ENCODE results near the gene PSTPIP1.

The PSTPIP1 gene

GRCh38 chr15:77042955-77043920 is 48.3 kb downstream of the PSTPIP1 start:
- DNase-seq (ENCODE audit: low read depth in 3 of 3): no peak

GRCh38 chr15:77044228-77045042 is 49.5 kb downstream of the PSTPIP1 start:
- DNase-seq (ENCODE audit: low read depth in 3 of 3): no peak

GRCh38 chr15:77045985-77046384 is 51.1 kb downstream of the PSTPIP1 start:
- no peak for DNase-seq (ENCODE audit: low read depth in 3 of 3)

GRCh38 chr15:77046704-77047412 is 51.9 kb downstream of the PSTPIP1 start:
- no peak for DNase-seq (ENCODE audit: low read depth in 3 of 3)

GRCh38 chr15:77048135-77048876 is 53.4 kb downstream of the PSTPIP1 start:
- DNase-seq (ENCODE audit: low read depth in 3 of 3): no peak

- DNase-seq (ENCODE audit: low read depth in 3 of 3): no peak
Measured at GRCh38 chr15:77052556-77052955, 57.6 kb downstream of the PSTPIP1 start.

GRCh38 chr15:77053709-77054108 is 58.8 kb downstream of the PSTPIP1 start:
- DNase-seq (ENCODE audit: low read depth in 3 of 3): no peak

GRCh38 chr15:77057072-77057471 is 62.1 kb downstream of the PSTPIP1 start:
- no peak for DNase-seq (ENCODE audit: low read depth in 3 of 3)

GRCh38 chr15:77057685-77058084 is 62.8 kb downstream of the PSTPIP1 start:
- no peak for DNase-seq (ENCODE audit: low read depth in 3 of 3)

GRCh38 chr15:77058468-77058867 is 63.5 kb downstream of the PSTPIP1 start:
- no peak for DNase-seq (ENCODE audit: low read depth in 3 of 3)

- DNase-seq (ENCODE audit: low read depth in 3 of 3): no peak
Measured at GRCh38 chr15:77059786-77060361, 64.9 kb downstream of the PSTPIP1 start.

GRCh38 chr15:77060546-77060945 is 65.6 kb downstream of the PSTPIP1 start:
- DNase-seq (ENCODE audit: low read depth in 3 of 3): no peak

GRCh38 chr15:77063249-77063648 is 68.3 kb downstream of the PSTPIP1 start:
- no peak for DNase-seq (ENCODE audit: low read depth in 3 of 3)

GRCh38 chr15:77064063-77064462 is 69.1 kb downstream of the PSTPIP1 start:
- DNase-seq (ENCODE audit: low read depth in 3 of 3): no peak

GRCh38 chr15:77064539-77065308 is 69.8 kb downstream of the PSTPIP1 start:
- no peak for DNase-seq (ENCODE audit: low read depth in 3 of 3)

- DNase-seq (ENCODE audit: low read depth in 3 of 3): no peak
Measured at GRCh38 chr15:77066971-77067690, 72.2 kb downstream of the PSTPIP1 start.

- no peak for DNase-seq (ENCODE audit: low read depth in 3 of 3)
Measured at GRCh38 chr15:77067691-77068367, 72.9 kb downstream of the PSTPIP1 start.

- no peak for DNase-seq (ENCODE audit: low read depth in 3 of 3)
Measured at GRCh38 chr15:77068633-77069032, 73.7 kb downstream of the PSTPIP1 start.

Data from stimulated activated CD4-positive, alpha-beta T cell treated with anti-CD3 and anti-CD28 coated beads, TNF-alpha, amount 100 ng/mL, for 48 hours (primary cell).